Measurements from ENCODE around the gene LAMA3.

DNA sequence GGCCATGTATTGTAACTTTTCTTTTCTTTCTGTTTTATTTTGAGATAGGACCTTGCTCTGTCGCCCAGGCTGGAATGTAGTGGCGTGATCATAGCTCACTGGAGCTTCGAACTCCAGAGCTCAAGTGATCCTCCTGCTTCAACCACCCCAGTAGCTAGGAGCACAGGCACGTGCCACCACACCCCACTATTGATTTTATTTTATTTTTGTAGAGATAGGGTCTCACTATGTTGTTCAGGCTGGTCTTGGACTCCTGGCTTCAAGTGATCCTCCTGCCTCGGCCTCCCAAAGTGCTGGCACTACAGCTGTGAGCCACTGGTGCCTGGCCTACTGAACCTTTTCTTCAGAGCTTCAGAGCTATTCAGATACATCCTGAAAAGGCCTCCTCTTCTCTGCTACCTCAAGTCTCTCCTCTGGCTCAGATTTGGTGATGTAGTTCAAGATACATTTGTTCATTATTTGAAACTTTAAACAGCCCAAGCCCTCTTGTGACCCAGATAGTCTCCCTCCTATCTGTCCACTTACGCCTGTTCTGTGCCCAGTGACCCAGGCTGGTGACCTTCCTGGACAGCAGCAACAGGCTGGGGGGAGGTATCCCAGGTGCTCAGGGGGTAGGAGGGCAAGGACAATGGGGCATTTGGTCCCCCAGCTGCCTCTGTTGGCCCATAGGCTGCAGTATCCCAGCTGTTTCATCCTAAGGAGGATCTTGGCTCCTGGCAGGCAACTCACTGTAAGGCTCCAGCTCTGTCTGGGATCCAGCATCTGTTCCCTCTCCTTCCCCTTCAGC is 38.6 kb downstream of the LAMA3 start:
- TF ChIP-seq SUZ12 (IDR thresholded peaks at IDR 0.05; ENCODE audit: extremely low read depth, insufficient read depth, insufficient read length): no peak
- no peak for TF ChIP-seq YY1 (IDR thresholded peaks at IDR 0.05; ENCODE audit: insufficient read depth, insufficient read length)
